Liver (tissue), 3 donors: ENCODE measurements around the gene MALT1.

Experiments used
- CTCF ChIP-seq: fragments of 150-350 bp; IDR thresholded peaks from 2 replicates; pipeline ENCODE4 v1.5.1; 2017; ENCODE audit warnings: improper control_type of control experiment, low read depth, low read length; ENCODE audit not compliant: missing input control
- JUND ChIP-seq, 2 donors: IDR thresholded peaks; 2 replicates each; pipeline ENCODE4 v1.6.1; 2016; ENCODE audit warnings: antibody characterized with exemption in 2 of 2
- RXRA ChIP-seq, 2 donors: IDR thresholded peaks; 2 replicates each; pipeline ENCODE4 v1.6.1; 2017 to 2018; ENCODE audit warnings: antibody characterized with exemption in 2 of 2, mild to moderate bottlenecking in 1 of 2
- donor health status: healthy.
- donor health status: healthy.

GRCh38 chr18:58637946-58638345 lies 33.3 kb upstream of the MALT1 start:
- TF ChIP-seq CTCF (no peak), RXRA (IDR thresholded peaks at IDR 0.05) (no peak), JUND (IDR thresholded peaks at IDR 0.05) (no peak)
